ENCODE data around the gene EPAS1.

Gene EPAS1

GRCh38 chr2:46296840-46297545 is at the start of gene EPAS1:
EPAS1 (plus strand) TSS chr2:46297407; CDS start chr2:46297912, 505 bp downstream.
- DNase-seq (ENCODE audit: low spot score) = peak; percentile 86

DNA sequence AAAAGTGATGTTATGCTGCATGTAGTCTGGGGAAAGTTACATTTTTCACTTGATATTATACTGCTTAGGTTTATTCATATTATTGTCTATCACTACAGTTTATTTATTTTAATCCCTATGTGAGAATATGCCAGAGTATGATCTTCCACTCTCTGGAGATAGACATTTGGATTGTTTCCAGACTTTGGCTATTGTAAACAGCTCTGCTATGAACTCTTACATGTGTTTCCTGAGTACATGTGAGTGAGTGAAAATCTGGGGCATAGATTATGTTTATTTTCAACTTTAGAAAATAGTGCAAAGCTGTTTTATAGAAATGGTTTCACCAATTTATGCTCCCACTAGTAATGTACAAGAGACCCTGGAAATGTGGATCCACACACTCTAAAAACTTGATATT is 49.0 kb upstream of the EPAS1 start:
- no peak for DNase-seq (ENCODE audit: low spot score)

GRCh38 chr2:46249654-46250053 is 47.6 kb upstream of the EPAS1 start:
- no peak for DNase-seq (ENCODE audit: low spot score)

DNA sequence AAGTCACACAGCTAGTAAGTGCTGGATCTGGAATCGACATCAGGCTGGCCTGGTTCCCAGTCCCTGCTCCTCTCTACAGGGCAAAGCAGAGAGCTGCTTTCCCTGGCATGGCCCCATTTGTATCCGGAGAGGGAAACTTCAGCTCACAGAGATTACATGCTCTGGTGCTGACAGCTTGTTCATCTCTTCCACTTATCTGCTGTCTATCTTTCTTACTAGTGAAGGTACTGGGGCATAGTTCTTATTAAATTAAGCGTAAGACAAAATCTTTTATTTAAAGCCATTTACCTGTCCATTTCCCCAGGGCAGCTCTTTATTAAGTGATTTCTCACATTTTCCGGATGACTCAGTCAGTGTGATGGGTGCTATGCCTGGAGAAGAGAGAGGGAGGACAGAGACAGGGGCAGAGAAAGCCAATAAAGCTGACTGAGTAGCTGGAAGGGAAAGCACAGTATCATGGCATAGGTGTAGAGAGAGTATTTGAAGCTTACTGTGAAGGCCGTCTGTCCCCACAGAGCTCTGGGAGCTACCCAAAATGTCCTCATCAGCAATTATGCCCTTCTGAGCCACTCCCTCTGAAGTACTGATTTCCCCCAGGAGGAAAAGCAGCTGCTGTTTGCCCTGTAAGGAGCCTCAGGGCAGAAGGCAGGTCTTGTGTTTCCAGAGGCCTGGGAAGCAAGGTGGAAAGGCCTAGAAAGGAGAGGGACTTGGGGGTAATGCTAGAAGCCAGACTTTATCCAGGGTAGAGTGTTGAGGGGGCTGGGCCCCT is 44.1 kb upstream of the EPAS1 start:
- no peak for DNase-seq (ENCODE audit: low spot score)

DNA sequence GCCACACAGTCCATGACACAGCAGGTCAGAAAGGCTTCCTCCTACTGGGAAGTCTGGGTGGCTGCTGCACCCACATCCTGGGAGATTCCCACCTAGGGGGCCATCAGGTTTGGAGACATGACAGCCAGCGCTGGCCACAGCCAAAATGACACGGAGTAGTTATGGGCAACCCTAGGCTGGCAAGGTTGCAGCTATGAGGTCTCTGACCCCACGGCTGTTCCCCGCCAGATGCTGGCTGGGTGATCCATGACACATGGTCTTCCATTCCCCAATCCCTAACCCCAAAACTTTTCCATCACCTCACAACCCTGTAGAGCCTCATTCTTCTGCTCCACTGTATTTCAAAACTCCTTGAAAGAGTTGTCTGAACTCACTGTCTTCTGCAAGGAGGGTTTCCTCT is 42.7 kb upstream of the EPAS1 start:
- DNase-seq (ENCODE audit: low spot score) = no peak

GRCh38 chr2:46256563-46257142 is 40.6 kb upstream of the EPAS1 start:
- no peak for DNase-seq (ENCODE audit: low spot score)

DNA sequence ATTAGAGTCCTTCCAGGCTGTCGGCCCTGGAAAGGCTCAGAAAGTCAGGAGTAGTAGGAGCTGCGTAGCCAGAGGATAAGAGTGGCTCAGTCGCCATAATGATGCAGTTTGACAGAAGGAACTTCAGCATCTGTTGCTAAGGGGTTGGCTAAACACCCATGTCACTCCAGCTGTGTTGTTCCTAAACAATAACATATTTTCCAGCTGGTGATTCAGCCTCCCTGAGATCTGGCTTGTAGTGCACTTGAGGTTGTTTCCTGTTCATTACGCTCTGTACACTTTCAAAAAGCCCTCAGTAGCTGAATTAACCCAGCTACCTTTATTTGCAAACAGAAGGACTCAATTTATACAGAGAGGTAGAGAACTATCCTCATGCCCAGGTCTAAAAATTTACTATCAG is 39.7 kb upstream of the EPAS1 start:
- no peak for DNase-seq (ENCODE audit: low spot score)

DNA sequence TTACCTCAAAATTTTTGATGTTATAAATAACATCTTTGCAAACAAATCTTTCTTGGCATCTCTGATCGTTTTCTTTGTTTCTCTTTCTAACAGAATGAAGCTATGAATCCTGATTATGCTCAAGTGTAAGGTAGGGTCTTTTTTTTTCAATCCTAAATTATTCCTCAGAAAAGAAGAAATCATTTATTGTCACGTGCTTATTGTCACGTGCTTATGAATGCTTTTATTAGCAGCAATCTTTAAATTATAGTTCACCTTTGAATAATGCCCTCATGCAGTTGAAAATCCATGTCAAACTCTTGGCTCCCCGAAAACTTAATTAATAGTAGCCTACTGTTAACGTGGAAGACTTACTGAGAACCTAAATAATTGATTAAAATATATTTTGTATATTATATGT is 39.2 kb upstream of the EPAS1 start:
- DNase-seq (ENCODE audit: low spot score) = no peak

DNA sequence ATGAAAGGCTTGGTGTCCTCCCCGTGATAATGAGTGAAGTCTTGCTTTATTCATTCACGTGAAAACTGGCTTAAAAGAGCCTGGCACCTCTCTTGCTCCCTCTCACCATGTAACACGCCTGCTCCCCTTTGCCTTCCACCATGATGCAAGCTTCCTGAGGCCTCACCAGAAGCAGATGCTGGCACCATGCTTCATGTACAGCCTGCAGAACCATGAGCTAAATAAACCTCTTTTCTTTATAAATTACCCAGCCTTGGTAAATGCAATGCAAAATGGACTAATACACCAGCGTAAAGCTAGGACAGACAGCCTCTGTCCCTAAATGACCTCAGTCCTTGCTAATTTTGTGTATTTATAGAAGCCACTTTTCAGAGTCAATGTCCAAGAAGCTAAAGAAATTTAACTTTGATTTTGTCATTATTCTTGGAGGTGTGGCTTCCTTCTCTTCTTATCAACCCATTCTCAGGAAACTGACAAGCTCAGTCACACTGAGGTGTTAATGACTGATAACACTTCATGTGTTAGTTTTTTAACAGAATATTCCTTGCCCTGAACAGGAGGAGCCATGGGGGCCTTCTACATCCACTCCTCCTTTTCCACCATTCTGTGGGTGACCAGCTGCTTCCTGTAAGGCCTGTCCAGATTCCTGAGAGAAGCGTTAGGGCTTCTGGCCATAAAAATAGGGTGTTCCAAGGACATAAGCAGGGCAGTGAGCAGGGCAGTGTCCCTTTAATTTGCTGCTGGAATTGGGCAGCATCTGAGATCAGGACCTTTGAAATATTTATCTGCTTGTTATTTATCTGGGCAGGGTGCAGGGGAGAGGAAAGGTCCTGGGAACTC is 38.0 kb upstream of the EPAS1 start:
- no peak for DNase-seq (ENCODE audit: low spot score)

- DNase-seq (ENCODE audit: low spot score) = no peak
These were observed 37.4 kb upstream of the EPAS1 start for GRCh38 chr2:46259777-46260168.

- no peak for DNase-seq (ENCODE audit: low spot score)
These were observed 36.9 kb upstream of the EPAS1 start for GRCh38 chr2:46260305-46260704.

- DNase-seq (ENCODE audit: low spot score) = no peak
These were observed 34.8 kb upstream of the EPAS1 start for GRCh38 chr2:46262248-46262938.

DNA sequence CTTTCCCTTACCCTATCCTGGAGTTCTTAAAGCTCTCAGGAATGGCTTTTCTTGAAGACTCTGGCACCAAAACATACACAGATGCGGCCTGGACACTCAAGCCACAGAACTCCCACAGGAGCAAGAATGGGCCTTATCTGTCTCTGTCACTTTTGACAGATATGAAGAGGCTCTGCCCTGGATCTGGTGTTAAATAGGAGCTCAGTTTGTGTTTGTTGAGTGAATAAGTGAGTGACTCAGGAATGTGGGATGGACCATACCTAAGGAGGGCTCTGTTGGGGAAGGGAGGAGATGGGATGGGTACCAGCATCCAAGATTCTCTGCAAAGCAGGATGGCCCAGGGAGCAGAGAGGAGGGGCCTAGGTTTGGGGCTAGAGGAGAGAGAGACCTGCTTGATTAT is 33.9 kb upstream of the EPAS1 start:
- DNase-seq (ENCODE audit: low spot score) = no peak

- no peak for DNase-seq (ENCODE audit: low spot score)
These were observed 32.8 kb upstream of the EPAS1 start for GRCh38 chr2:46264447-46264846.

- no peak for DNase-seq (ENCODE audit: low spot score)
These were observed 31.1 kb upstream of the EPAS1 start for GRCh38 chr2:46266134-46266533.

DNA sequence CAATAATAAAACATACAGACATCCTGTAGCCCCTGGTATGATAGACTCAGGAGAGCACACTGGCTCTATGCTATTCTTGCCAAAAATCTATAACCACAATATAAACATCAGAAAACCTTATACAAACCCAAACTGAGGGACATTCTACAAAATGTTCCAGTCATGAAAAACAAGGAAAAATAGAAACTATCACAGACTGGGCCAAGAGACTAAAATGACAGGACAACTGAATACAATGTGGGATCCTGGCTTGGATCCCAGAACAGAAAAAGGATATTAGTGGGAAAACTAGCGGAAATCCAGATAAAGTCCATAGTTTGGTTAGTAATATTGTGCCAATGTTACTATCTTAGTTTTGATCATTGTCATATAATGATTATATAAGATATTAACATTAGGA is 29.6 kb upstream of the EPAS1 start:
- DNase-seq (ENCODE audit: low spot score) = no peak

GRCh38 chr2:46268196-46268595 is 29.0 kb upstream of the EPAS1 start:
- no peak for DNase-seq (ENCODE audit: low spot score)

GRCh38 chr2:46269001-46269400 is 28.2 kb upstream of the EPAS1 start:
- DNase-seq (ENCODE audit: low spot score) = no peak

- no peak for DNase-seq (ENCODE audit: low spot score)
These were observed 27.5 kb upstream of the EPAS1 start for GRCh38 chr2:46269544-46270273.

DNA sequence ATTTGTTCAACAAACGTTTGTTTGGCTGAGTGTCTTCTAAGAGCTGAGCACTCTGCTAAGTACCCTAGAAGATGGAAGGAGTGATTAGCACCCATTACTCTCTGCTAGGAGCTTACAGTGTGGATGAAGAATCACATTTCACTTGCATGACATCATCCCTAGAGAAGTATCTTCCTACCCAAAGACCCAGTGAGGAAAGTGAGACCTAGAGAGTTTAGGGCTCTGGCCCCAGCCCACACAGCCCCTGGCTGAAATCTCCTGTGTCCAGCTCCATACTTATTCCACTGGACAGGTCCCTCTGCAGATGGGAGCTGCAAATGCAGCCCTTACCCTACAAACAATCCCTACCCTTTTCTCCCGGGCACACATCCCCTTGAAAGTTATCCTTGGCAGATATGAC is 26.8 kb upstream of the EPAS1 start:
- no peak for DNase-seq (ENCODE audit: low spot score)

GRCh38 chr2:46273225-46273863 is 23.9 kb upstream of the EPAS1 start:
- no peak for DNase-seq (ENCODE audit: low spot score)

All from D341Med (cell line).